CD4-positive, alpha-beta T cell treated with Interleukin-17A for 4 hours (primary cell): ENCODE data around the gene PUSL1.

Experiments used
- DNase-seq: peaks from one replicate; pipeline ENCODE4 v3.0.0-alpha.2; 2020; ENCODE audit warnings: mixed read lengths

The PUSL1 gene

GRCh38 chr1:1307923-1308755, at the start of gene PUSL1, which contains the start of gene ACAP3:
TSS of gene PUSL1 (plus strand) at chr1:1308597. CDS start at chr1:1308644, 47 bp downstream.
TSS of gene ACAP3 (minus strand) at chr1:1307930. CDS start at chr1:1307815, 115 bp downstream.
- peak; percentile 93 for DNase-seq

- no peak for DNase-seq
Observed at GRCh38 chr1:1259119-1259488, 49.3 kb upstream of the PUSL1 start.

GRCh38 chr1:1259540-1259939, 48.9 kb upstream of the PUSL1 start:
- no peak for DNase-seq

GRCh38 chr1:1259951-1260600, 48.3 kb upstream of the PUSL1 start:
- no peak for DNase-seq

- DNase-seq: no peak
Observed at GRCh38 chr1:1260843-1261560, 47.4 kb upstream of the PUSL1 start.

GRCh38 chr1:1262071-1262470, 46.3 kb upstream of the PUSL1 start:
- no peak for DNase-seq

- no peak for DNase-seq
Observed at GRCh38 chr1:1262758-1263157, 45.6 kb upstream of the PUSL1 start.

GRCh38 chr1:1264026-1264425, 44.4 kb upstream of the PUSL1 start:
- DNase-seq: no peak

GRCh38 chr1:1264868-1265272, 43.5 kb upstream of the PUSL1 start:
- DNase-seq: peak; percentile 26

- no peak for DNase-seq
Observed at GRCh38 chr1:1267488-1268283, 40.7 kb upstream of the PUSL1 start.

GRCh38 chr1:1268284-1268682, 40.1 kb upstream of the PUSL1 start:
- DNase-seq: no peak

- no peak for DNase-seq
Observed at GRCh38 chr1:1270813-1271212, 37.6 kb upstream of the PUSL1 start.

- peak; percentile 13 for DNase-seq
Observed at GRCh38 chr1:1272341-1273208, 35.8 kb upstream of the PUSL1 start.

- DNase-seq: no peak
Observed at GRCh38 chr1:1273209-1273511, 35.2 kb upstream of the PUSL1 start.

GRCh38 chr1:1273512-1274298, 34.7 kb upstream of the PUSL1 start, which contains the start of gene UBE2J2:
TSS of gene UBE2J2 (minus strand) at chr1:1273854. CDS start at chr1:1267992, 5,862 bp downstream.
- peak; percentile 95 for DNase-seq

GRCh38 chr1:1274299-1274930, 34.0 kb upstream of the PUSL1 start:
- DNase-seq: no peak

- no peak for DNase-seq
Observed at GRCh38 chr1:1274931-1275431, 33.4 kb upstream of the PUSL1 start.

- no peak for DNase-seq
Observed at GRCh38 chr1:1275836-1276235, 32.6 kb upstream of the PUSL1 start.

- DNase-seq: no peak
Observed at GRCh38 chr1:1278620-1279019, 29.8 kb upstream of the PUSL1 start.

GRCh38 chr1:1279028-1279427, 29.4 kb upstream of the PUSL1 start:
- DNase-seq: no peak
